OCI-LY1 (cell line): ENCODE measurements around the gene CMTM4.
"Not testable (repeated sequence)": the region's sequence is repeated elsewhere in the genome, so short reads cannot be mapped to it uniquely, and the experiment has no call there.

Source experiments
- H2AFZ ChIP-seq: fragments of 200-600 bp; sonication (generic), shearing (Covaris generic); 2 replicates; pipeline ENCODE4 v1.6.0; 2014; ENCODE audit warnings: antibody characterized with exemption, mild to moderate bottlenecking, low read length
- H3F3A ChIP-seq: fragments of 200-600 bp; sonication (generic), shearing (Covaris generic); 2 replicates; pipeline ENCODE4 v1.6.0; 2014; ENCODE audit warnings: mild to moderate bottlenecking, antibody characterized with exemption, low read length, moderate library complexity; ENCODE audit not compliant: insufficient read depth
- H3K27ac ChIP-seq: fragments of 200-600 bp; sonication (generic); 2 replicates; pipeline ENCODE4 v1.5.1; 2014; ENCODE audit warnings: low read length, mixed run types, mild to moderate bottlenecking, low read depth; ENCODE audit not compliant: poor library complexity, severe bottlenecking
- H3K27me3 ChIP-seq: fragments of 200-600 bp; sonication (generic); 2 replicates; pipeline ENCODE4 v1.6.0; 2014; ENCODE audit warnings: antibody characterized with exemption, mild to moderate bottlenecking, low read length, moderate library complexity; ENCODE audit not compliant: insufficient read depth
- H3K36me3 ChIP-seq: fragments of 200-600 bp; sonication (generic); 2 replicates; pipeline ENCODE4 v1.6.1; 2014; ENCODE audit warnings: mild to moderate bottlenecking, antibody characterized with exemption, low read length, moderate library complexity, mixed read lengths; ENCODE audit not compliant: insufficient read depth
- H3K4me1 ChIP-seq: fragments of 200-600 bp; sonication (generic); 2 replicates; pipeline ENCODE4 v1.5.1; 2014; ENCODE audit warnings: mild to moderate bottlenecking, low read length, moderate library complexity; ENCODE audit not compliant: insufficient read depth, severe bottlenecking
- H3K4me2 ChIP-seq: fragments of 200-600 bp; sonication (generic), shearing (Covaris generic); 2 replicates; pipeline ENCODE4 v1.6.1; 2014; ENCODE audit warnings: low read length
- H3K4me3 ChIP-seq: fragments of 200-600 bp; sonication (generic); 2 replicates; pipeline ENCODE4 v1.5.1; 2014; ENCODE audit warnings: low read length, low read depth, mild to moderate bottlenecking, mixed read lengths; ENCODE audit not compliant: poor library complexity, severe bottlenecking
- H3K79me2 ChIP-seq: fragments of 200-600 bp; shearing (Covaris generic); 2 replicates; pipeline ENCODE4 v1.6.1; 2016; ENCODE audit warnings: mixed run types, low read length, mixed read lengths; ENCODE audit not compliant: insufficient read depth
- H3K9ac ChIP-seq: fragments of 200-600 bp; sonication (generic), shearing (Covaris generic); 2 replicates; pipeline ENCODE4 v1.6.1; 2014; ENCODE audit warnings: mild to moderate bottlenecking, low read length, mixed read lengths
- H3K9me2 ChIP-seq: fragments of 200-600 bp; sonication (generic), shearing (Covaris generic); 2 replicates; pipeline ENCODE4 v1.6.1; 2014; ENCODE audit warnings: low read depth, mild to moderate bottlenecking, low read length, mixed read lengths
- H3K9me3 ChIP-seq: fragments of 200-600 bp; shearing (Covaris generic); 2 replicates; pipeline ENCODE4 v1.6.1; 2014; ENCODE audit warnings: low read length, mixed read lengths
- H4K20me1 ChIP-seq: fragments of 200-600 bp; sonication (generic), shearing (Covaris generic); 2 replicates; pipeline ENCODE4 v1.6.0; 2016; ENCODE audit warnings: mild to moderate bottlenecking, low read length; ENCODE audit not compliant: insufficient read depth
- EZH2 ChIP-seq: fragments of 200-600 bp; sonication (generic), shearing (Covaris generic); IDR thresholded peaks from 2 replicates; pipeline ENCODE4 v1.8.0; 2017; ENCODE audit warnings: borderline replicate concordance, mixed run types, mild to moderate bottlenecking, antibody characterized with exemption, low read length, moderate library complexity, mixed read lengths
- TF ChIP-seq, protein P1 (sequence below): fragments of 200-600 bp; sonication (generic), shearing (Covaris generic); IDR thresholded peaks from 2 replicates; pipeline ENCODE4 v1.5.1; 2017; ENCODE audit warnings: mild to moderate bottlenecking, antibody characterized with exemption, low read length, moderate library complexity, mixed read lengths

Gene CMTM4

DNA sequence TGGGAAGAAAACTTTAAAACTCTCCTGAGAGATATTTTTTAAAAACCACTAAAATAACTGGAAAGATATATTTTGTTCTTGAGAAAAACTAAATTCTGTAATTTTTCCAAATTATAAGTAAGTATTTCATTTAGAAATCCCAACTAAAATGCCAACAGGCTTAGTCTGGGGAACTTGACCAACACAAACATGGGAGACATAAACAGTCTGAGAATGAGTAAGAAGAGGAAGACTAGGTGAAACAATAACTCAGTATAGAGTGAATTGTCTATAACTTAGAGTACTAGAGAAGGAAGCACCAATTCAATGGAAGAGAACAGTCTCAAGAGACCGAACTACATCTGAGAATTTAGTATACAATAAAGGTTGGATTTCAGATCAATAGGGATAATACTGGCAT lies 127.4 kb downstream of the CMTM4 start:
- Histone ChIP-seq H3K27ac (no peak overlapping the region), H3K27me3 (no peaks in the 10 kb centered on the region), H3K79me2 (no peaks in the 10 kb centered on the region), H3K9ac (no peak overlapping the region), H2AFZ (no peak overlapping the region), H3K9me3 (no peaks in the 10 kb centered on the region), H3K9me2 (no peaks in the 10 kb centered on the region), H3K4me1 (no peaks in the 10 kb centered on the region), H3K36me3 (peaks cover 32% of the 10 kb centered on the region), H3K4me3 (no peak overlapping the region), H3F3A (no peaks in the 10 kb centered on the region), H3K4me2 (no peak overlapping the region), H4K20me1 (no peaks in the 10 kb centered on the region)
- TF ChIP-seq, protein P1, sequence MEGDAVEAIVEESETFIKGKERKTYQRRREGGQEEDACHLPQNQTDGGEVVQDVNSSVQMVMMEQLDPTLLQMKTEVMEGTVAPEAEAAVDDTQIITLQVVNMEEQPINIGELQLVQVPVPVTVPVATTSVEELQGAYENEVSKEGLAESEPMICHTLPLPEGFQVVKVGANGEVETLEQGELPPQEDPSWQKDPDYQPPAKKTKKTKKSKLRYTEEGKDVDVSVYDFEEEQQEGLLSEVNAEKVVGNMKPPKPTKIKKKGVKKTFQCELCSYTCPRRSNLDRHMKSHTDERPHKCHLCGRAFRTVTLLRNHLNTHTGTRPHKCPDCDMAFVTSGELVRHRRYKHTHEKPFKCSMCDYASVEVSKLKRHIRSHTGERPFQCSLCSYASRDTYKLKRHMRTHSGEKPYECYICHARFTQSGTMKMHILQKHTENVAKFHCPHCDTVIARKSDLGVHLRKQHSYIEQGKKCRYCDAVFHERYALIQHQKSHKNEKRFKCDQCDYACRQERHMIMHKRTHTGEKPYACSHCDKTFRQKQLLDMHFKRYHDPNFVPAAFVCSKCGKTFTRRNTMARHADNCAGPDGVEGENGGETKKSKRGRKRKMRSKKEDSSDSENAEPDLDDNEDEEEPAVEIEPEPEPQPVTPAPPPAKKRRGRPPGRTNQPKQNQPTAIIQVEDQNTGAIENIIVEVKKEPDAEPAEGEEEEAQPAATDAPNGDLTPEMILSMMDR, result no peak
- TF ChIP-seq EZH2, result no peak

DNA sequence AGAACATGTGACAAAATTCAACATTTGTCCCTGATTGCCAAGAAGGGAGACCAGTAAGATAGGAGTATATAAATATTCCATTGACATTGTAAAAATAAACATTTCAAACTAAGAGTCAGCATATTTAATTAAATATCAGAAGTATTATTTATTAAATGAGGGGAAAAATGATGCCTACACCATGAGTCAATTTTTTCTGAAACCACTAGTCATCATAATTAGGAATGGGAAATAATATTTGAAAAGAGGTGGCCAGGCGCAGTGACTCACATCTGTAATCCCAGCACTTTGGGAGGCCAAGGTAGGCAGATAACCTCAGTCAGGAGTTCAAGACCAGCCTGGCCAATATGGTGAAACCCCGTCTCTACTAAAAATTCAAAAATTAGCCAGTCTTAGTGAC lies 128.2 kb downstream of the CMTM4 start:
- no peak overlapping the region for H3K9ac ChIP-seq
- no peaks in the 10 kb centered on the region for H3K27me3 ChIP-seq
- H3K36me3 ChIP-seq, result peaks cover 39% of the 10 kb centered on the region
- H3K4me3 ChIP-seq, result no peak overlapping the region
- no peaks in the 10 kb centered on the region for H3K79me2 ChIP-seq
- H2AFZ ChIP-seq, result no peak overlapping the region
- H3K9me3 ChIP-seq, result no peaks in the 10 kb centered on the region
- no peak for TF ChIP-seq EZH2
- TF ChIP-seq, protein P1, result no peak
- no peak overlapping the region for H3K4me2 ChIP-seq
- no peaks in the 10 kb centered on the region for H3K9me2 ChIP-seq
- no peaks in the 10 kb centered on the region for H3K4me1 ChIP-seq
- H3K27ac ChIP-seq, result no peak overlapping the region
- H4K20me1 ChIP-seq, result no peaks in the 10 kb centered on the region
- no peaks in the 10 kb centered on the region for H3F3A ChIP-seq

DNA sequence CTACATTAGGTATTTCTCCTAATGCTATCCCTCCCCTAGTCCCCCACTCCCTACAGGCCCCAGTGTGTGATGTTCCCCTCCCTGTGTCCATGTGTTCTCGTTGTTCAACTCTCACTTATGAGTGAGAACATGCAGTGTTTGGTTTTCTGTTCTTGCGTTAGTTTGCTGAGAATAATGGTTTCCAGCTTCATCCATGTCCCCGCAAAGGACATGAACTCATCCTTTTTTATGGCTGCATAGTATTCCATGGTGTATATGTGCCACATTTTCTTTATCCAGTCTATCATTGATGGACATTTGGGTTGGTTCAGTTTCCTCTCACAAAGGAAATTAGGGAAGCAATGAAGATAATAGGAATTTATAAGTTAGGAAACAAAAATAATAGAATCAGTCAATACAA lies 129.3 kb downstream of the CMTM4 start:
- not testable (repeated sequence) for H4K20me1 ChIP-seq, H2AFZ ChIP-seq, H3K27ac ChIP-seq, H3K9ac ChIP-seq, H3K4me2 ChIP-seq, H3K79me2 ChIP-seq, H3K4me1 ChIP-seq, H3K4me3 ChIP-seq, H3K9me2 ChIP-seq, H3K27me3 ChIP-seq, H3F3A ChIP-seq, H3K9me3 ChIP-seq
- H3K36me3 ChIP-seq, result peaks cover 44% of the 10 kb centered on the region

DNA sequence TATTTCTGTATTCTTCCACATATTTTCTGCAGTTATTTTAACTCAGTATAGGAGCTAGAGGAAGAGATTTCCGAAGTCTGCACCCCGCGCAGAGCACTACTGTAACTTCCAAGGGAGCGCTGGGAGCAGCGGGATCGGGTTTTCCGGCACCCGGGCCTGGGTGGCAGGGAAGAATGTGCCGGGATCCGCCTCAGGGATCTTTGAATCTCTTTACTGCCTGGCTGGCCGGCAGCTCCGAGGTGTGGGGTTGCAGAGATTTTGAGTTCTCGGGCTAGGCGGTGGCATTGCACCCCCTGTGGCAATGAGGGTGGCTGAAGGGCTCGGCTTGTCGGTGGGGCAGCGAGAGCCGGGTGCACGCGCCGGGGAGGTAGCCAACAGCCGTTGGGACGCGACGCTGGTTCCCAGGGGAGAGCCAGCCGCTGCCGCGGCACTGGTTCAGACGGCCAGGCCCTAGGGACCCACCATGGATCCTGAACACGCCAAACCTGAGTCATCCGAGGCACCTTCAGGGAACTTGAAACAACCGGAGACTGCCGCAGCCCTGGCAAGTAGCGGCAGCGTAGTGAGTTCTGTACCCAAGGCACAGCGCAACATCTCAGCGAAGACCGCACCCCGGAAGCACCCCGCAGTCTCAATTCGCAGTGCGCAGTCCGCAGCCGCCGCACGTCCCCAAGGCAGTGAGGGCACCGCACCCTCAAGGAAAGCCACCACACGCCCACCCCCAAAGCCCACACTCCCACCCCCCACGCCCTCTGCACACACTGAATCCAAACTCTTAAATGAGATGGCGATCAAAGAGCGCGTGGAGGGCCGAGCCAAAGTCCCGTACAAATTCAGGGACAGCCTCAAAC lies 130.3 kb downstream of the CMTM4 start, which contains the start of gene CMTM1:
CMTM1 (plus strand) TSS at position 389 of the 851 bp plus-strand sequence; CDS start at position 464, 75 bp downstream.
- TF ChIP-seq EZH2, result no peak
- TF ChIP-seq, protein P1, result no peak
- Histone ChIP-seq H3K27me3 (no peaks in the 10 kb centered on the region), H3K36me3 (peaks cover 51% of the 10 kb centered on the region), H3F3A (no peaks in the 10 kb centered on the region), H4K20me1 (no peaks in the 10 kb centered on the region), H3K4me3 (no peak within 1 kb of the TSS), H3K27ac (no peak within 1 kb of the TSS), H3K9me2 (no peaks in the 10 kb centered on the region), H3K4me1 (no peaks in the 10 kb centered on the region), H3K79me2 (no peaks in the 10 kb centered on the region), H3K4me2 (no peak within 1 kb of the TSS), H2AFZ (no peak within 1 kb of the TSS), H3K9me3 (no peaks in the 10 kb centered on the region), H3K9ac (no peak within 1 kb of the TSS)
